ENCODE results near the gene C14orf132. TPM values are rescaled to one million over a fixed set of nuclear protein-coding genes. Genes with fewer than 3 reads are reported as not detected.
A peak's percentile ranks its signal among the peaks of the same experiment; 100 is the strongest.

The C14orf132 gene
- total RNA-seq, 1 donor from 2014 or later = 8.0 TPM

DNA sequence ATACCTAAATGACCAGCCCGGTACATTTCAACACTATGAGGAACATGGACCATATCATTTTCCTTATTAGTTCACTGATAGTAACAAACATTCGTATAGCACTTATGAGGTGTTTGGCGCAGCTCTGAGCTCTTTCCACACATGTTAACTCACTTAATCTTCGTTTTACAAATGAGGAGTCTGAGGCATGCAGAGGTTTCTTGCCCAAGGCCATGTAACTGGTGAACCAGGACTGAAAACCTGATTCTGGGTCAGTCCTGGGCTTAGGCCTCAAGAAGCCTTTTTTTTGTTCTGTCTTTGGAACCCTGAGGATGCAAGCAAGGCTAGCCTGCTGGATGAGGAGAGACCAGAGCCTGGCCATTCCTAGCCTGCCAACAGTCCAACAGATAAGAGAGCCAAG, 55.0 kb downstream of the C14orf132 start:
- peaks cover 4% of the 10 kb centered on the region for H3K36me3 Mint-ChIP-seq (ENCODE audit: low read depth, unreplicated experiment)
- H3K4me1 Mint-ChIP-seq (ENCODE audit: low read depth, unreplicated experiment) = peaks cover 13% of the 10 kb centered on the region
- TF ChIP-seq, protein P1, sequence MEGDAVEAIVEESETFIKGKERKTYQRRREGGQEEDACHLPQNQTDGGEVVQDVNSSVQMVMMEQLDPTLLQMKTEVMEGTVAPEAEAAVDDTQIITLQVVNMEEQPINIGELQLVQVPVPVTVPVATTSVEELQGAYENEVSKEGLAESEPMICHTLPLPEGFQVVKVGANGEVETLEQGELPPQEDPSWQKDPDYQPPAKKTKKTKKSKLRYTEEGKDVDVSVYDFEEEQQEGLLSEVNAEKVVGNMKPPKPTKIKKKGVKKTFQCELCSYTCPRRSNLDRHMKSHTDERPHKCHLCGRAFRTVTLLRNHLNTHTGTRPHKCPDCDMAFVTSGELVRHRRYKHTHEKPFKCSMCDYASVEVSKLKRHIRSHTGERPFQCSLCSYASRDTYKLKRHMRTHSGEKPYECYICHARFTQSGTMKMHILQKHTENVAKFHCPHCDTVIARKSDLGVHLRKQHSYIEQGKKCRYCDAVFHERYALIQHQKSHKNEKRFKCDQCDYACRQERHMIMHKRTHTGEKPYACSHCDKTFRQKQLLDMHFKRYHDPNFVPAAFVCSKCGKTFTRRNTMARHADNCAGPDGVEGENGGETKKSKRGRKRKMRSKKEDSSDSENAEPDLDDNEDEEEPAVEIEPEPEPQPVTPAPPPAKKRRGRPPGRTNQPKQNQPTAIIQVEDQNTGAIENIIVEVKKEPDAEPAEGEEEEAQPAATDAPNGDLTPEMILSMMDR (IDR thresholded peaks at IDR 0.05; ENCODE audit: insufficient read depth, low read depth, low read length) = no peak
- no peak for TF ChIP-seq EZH2 (IDR thresholded peaks at IDR 0.05; ENCODE audit: insufficient read depth, low read length)

DNA sequence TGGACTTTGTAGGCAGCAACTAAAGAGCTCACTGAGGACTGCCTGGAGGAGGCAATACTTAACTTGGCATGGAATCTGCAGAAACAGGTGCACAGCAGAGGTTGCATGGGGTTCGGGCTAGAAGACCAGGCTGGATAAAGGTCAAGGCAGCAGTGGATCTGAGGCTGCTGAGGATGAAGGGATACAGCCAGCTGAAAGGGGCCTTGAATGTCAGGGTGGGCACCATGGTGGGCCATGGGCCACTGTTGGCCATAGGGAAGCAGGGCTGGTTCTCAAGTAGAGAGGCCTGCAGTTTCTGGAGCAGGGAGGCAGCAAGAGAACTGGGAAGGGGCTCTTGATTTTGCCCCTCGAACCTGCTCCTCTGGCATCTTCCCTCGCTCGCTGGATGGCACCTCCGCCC, 55.5 kb downstream of the C14orf132 start:
- Mint-ChIP-seq H3K4me3 (ENCODE audit: unreplicated experiment) (no peak overlapping the region), H3K27me3 (ENCODE audit: low read depth, unreplicated experiment) (peaks cover 10% of the 10 kb centered on the region), H3K27ac (ENCODE audit: unreplicated experiment) (no peak overlapping the region), H3K9me3 (ENCODE audit: unreplicated experiment) (no peaks in the 10 kb centered on the region), H3K36me3 (ENCODE audit: low read depth, unreplicated experiment) (peaks cover 4% of the 10 kb centered on the region), H3K4me1 (ENCODE audit: low read depth, unreplicated experiment) (peaks cover 13% of the 10 kb centered on the region)
- Histone ChIP-seq H3K4me3 (ENCODE audit: insufficient read depth, low read depth, low read length) (no peak overlapping the region), H3K9me3 (ENCODE audit: insufficient read depth, low read depth, low read length) (no peaks in the 10 kb centered on the region), H4K20me1 (ENCODE audit: insufficient read depth, low read length) (no peaks in the 10 kb centered on the region), H3K79me2 (ENCODE audit: insufficient read depth, low read length) (no peaks in the 10 kb centered on the region), H3K4me2 (ENCODE audit: low read length) (no peak overlapping the region), H3K36me3 (ENCODE audit: insufficient read depth, low read length) (no peaks in the 10 kb centered on the region), H2AFZ (ENCODE audit: low read depth, low read length) (no peak overlapping the region), H3K9ac (ENCODE audit: low read length) (no peak overlapping the region), H3K27ac (ENCODE audit: low read depth, low read length) (no peak overlapping the region), H3K27me3 (ENCODE audit: insufficient read depth, low read length) (no peaks in the 10 kb centered on the region), H3K4me1 (ENCODE audit: insufficient read depth, low read length) (peaks cover 39% of the 10 kb centered on the region)
- no peak for TF ChIP-seq EZH2 (IDR thresholded peaks at IDR 0.05; ENCODE audit: insufficient read depth, low read length)
- DNase-seq (ENCODE audit: low read depth) = no peak
- no peak for FAIRE-seq

More for the DNA sequence above, 55.0 kb downstream of the C14orf132 start:
- H3K9me3 Mint-ChIP-seq (ENCODE audit: unreplicated experiment) = no peaks in the 10 kb centered on the region
- DNase-seq (ENCODE audit: low read depth) (no peak), FAIRE-seq (no peak)
- peaks cover 12% of the 10 kb centered on the region for H3K27me3 Mint-ChIP-seq (ENCODE audit: low read depth, unreplicated experiment)
- H3K27ac Mint-ChIP-seq (ENCODE audit: unreplicated experiment) = no peak overlapping the region
- Histone ChIP-seq H3K36me3 (ENCODE audit: insufficient read depth, low read length) (peaks cover 2% of the 10 kb centered on the region), H3K4me2 (ENCODE audit: low read length) (no peak overlapping the region), H3K9me3 (ENCODE audit: insufficient read depth, low read depth, low read length) (no peaks in the 10 kb centered on the region), H4K20me1 (ENCODE audit: insufficient read depth, low read length) (no peaks in the 10 kb centered on the region), H3K4me1 (ENCODE audit: insufficient read depth, low read length) (peaks cover 39% of the 10 kb centered on the region), H2AFZ (ENCODE audit: low read depth, low read length) (no peak overlapping the region), H3K79me2 (ENCODE audit: insufficient read depth, low read length) (no peaks in the 10 kb centered on the region), H3K27ac (ENCODE audit: low read depth, low read length) (no peak overlapping the region), H3K4me3 (ENCODE audit: insufficient read depth, low read depth, low read length) (no peak overlapping the region), H3K9ac (ENCODE audit: low read length) (no peak overlapping the region), H3K27me3 (ENCODE audit: insufficient read depth, low read length) (no peaks in the 10 kb centered on the region)
- H3K4me3 Mint-ChIP-seq (ENCODE audit: unreplicated experiment) = no peak overlapping the region

DNA sequence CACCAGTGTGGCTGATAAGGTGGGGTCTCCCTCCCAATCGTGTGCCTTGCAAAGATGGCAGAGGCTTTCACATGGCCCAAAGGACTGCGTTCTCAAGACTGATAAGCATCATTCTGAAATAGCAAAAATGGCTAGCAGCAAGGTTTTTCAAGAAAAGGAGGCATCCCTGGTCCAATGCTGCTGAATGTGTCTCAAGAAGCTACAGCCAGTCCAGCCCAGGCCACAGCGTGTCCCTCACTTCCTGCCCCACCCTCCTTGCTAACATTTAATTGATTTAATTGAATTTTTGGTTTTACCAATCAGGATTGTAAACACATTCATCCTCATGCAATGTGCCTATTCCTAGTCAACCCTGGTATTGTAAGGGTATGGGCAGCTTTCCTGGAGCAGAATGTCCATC, 55.9 kb downstream of the C14orf132 start:
- peaks cover 4% of the 10 kb centered on the region for H3K36me3 Mint-ChIP-seq (ENCODE audit: low read depth, unreplicated experiment)
- Histone ChIP-seq H3K27ac (ENCODE audit: low read depth, low read length) (no peak overlapping the region), H3K36me3 (ENCODE audit: insufficient read depth, low read length) (no peaks in the 10 kb centered on the region), H3K9me3 (ENCODE audit: insufficient read depth, low read depth, low read length) (no peaks in the 10 kb centered on the region), H3K4me2 (ENCODE audit: low read length) (peak overlapping the region; percentile 13), H3K4me3 (ENCODE audit: insufficient read depth, low read depth, low read length) (no peak overlapping the region), H3K79me2 (ENCODE audit: insufficient read depth, low read length) (no peaks in the 10 kb centered on the region), H2AFZ (ENCODE audit: low read depth, low read length) (no peak overlapping the region), H3K9ac (ENCODE audit: low read length) (peak overlapping the region; percentile 17), H3K4me1 (ENCODE audit: insufficient read depth, low read length) (peaks cover 39% of the 10 kb centered on the region), H4K20me1 (ENCODE audit: insufficient read depth, low read length) (no peaks in the 10 kb centered on the region), H3K27me3 (ENCODE audit: insufficient read depth, low read length) (no peaks in the 10 kb centered on the region)
- FAIRE-seq (no peak), DNase-seq (ENCODE audit: low read depth) (no peak)
- H3K27ac Mint-ChIP-seq (ENCODE audit: unreplicated experiment) = no peak overlapping the region
- no peak overlapping the region for H3K4me3 Mint-ChIP-seq (ENCODE audit: unreplicated experiment)
- no peaks in the 10 kb centered on the region for H3K9me3 Mint-ChIP-seq (ENCODE audit: unreplicated experiment)
- H3K4me1 Mint-ChIP-seq (ENCODE audit: low read depth, unreplicated experiment) = peaks cover 13% of the 10 kb centered on the region
- TF ChIP-seq EZH2 (IDR thresholded peaks at IDR 0.05; ENCODE audit: insufficient read depth, low read length) = no peak
- TF ChIP-seq, protein P1 (IDR thresholded peaks at IDR 0.05; ENCODE audit: insufficient read depth, low read depth, low read length) = no peak
- peaks cover 10% of the 10 kb centered on the region for H3K27me3 Mint-ChIP-seq (ENCODE audit: low read depth, unreplicated experiment)

Measured in astrocyte (in vitro differentiated cells and primary cell).